HCT116 (cell line): ENCODE data around the gene RIPOR2. TPM values are rescaled to one million over a fixed set of nuclear protein-coding genes. Genes with fewer than 3 reads are reported as not detected.

Source experiments
- ATAC-seq: fragments of 200-7000 bp; cut with Tn5 transposase; 2 replicates; pipeline ENCODE4 v1.9.1; 2020; ENCODE audit warnings: mild to moderate bottlenecking, moderate library complexity
- BruUV-seq: library from RNA; stranded (reverse); fragments of 400-500 nt; replicated peaks from 2 replicates; lab custom pipeline; 2021; lab: Mats Ljungman, UMichigan
- CTCF ChIA-PET: fragments of 300-600 bp; sonication (Branson Sonifier 250); formaldehyde crosslinking; loops from one replicate; lab custom pipeline; 2021; ENCODE audit warnings: antibody characterized with exemption; lab: Charles Lee
- POLR2A ChIA-PET: fragments of 300-600, 350-600 bp; sonication (Branson Sonifier 250); formaldehyde crosslinking; loops from one replicate; lab custom pipeline; 2021; ENCODE audit warnings: antibody characterized with exemption; lab: Charles Lee
- RAD21 ChIA-PET, 2 experiments: fragments of 300-600 bp; sonication (Branson Sonifier 250); formaldehyde crosslinking; loops; one replicate each; lab custom pipeline; 2023; ENCODE audit warnings: low total read pairs in 2 of 2; ENCODE audit not compliant: uncharacterized antibody in 2 of 2, unreplicated experiment in 2 of 2, low non-redundant PET in 1 of 2; lab: Charles Lee
- DNase-seq: peaks from one replicate; pipeline ENCODE4 v3.0.0-alpha.2; 2010; ENCODE audit warnings: low read depth, low spot score
- H2AFZ ChIP-seq: fragments of 200-600 bp; shearing (Covaris generic), sonication (generic); 2 replicates; pipeline ENCODE4 v1.6.1; 2017; ENCODE audit warnings: low read depth, mixed run types, mixed read lengths, antibody characterized with exemption, low read length; ENCODE audit not compliant: poor library complexity, severe bottlenecking
- H3K27ac ChIP-seq: 2 replicates; pipeline ENCODE4 v1.5.1; 2012; ENCODE audit warnings: low read depth, low read length
- H3K27me3 ChIP-seq: fragments of 200-600 bp; sonication (generic); 2 replicates; pipeline ENCODE4 v1.6.1; 2016; ENCODE audit warnings: mixed run types, low read length, mixed read lengths; ENCODE audit not compliant: insufficient read depth
- H3K36me3 ChIP-seq, 2 experiments: fragments of 200-500 bp in 1 of 2; fragments of 200-600 bp in 1 of 2; sonication (Bioruptor generic) in 1 of 2; sonication (generic) in 1 of 2; 2 replicates each; pipeline versions ENCODE4 v1.5.1 to v1.6.1; 2014 to 2016; ENCODE audit warnings: low read length in 2 of 2, inconsistent platforms in 1 of 2, mixed read lengths in 1 of 2, mixed run types in 1 of 2; ENCODE audit not compliant: insufficient read depth in 2 of 2, control insufficient read depth in 1 of 2
- H3K4me1 ChIP-seq, 2 experiments: fragments of 200-600 bp in 1 of 2; sonication (generic) in 1 of 2; 2 replicates each; pipeline versions ENCODE4 v1.5.1 to v1.6.1; 2012 to 2017; ENCODE audit warnings: low read length in 2 of 2, inconsistent platforms in 1 of 2, mild to moderate bottlenecking in 1 of 2, mixed read lengths in 1 of 2, mixed run types in 1 of 2, moderate library complexity in 1 of 2; ENCODE audit not compliant: insufficient read depth in 2 of 2, control insufficient read depth in 1 of 2
- H3K4me2 ChIP-seq: fragments of 200-600 bp; sonication (generic); 2 replicates; pipeline ENCODE4 v1.6.1; 2017; ENCODE audit warnings: mixed run types, low read length, mixed read lengths
- H3K4me3 ChIP-seq, 2 experiments: fragments of 200-600 bp in 1 of 2; sonication (generic) in 1 of 2; replicated peaks in 1 of 2; 2 replicates each; pipeline ENCODE4 v1.5.1; 2011 to 2016; ENCODE audit warnings: low read length in 2 of 2, control low read depth in 1 of 2, low read depth in 1 of 2, mild to moderate bottlenecking in 1 of 2, mixed read lengths in 1 of 2, mixed run types in 1 of 2
- H3K79me2 ChIP-seq: fragments of 200-600 bp; sonication (generic); 2 replicates; pipeline ENCODE4 v1.6.1; 2017; ENCODE audit warnings: mild to moderate bottlenecking, mixed run types, low read length, moderate library complexity, mixed read lengths; ENCODE audit not compliant: insufficient read depth
- H3K9ac ChIP-seq: fragments of 200-600 bp; sonication (generic); 2 replicates; pipeline ENCODE4 v1.6.1; 2016; ENCODE audit warnings: low read length, mixed read lengths
- H3K9me2 ChIP-seq: fragments of 200-600 bp; sonication (generic), shearing (Covaris generic); 2 replicates; pipeline ENCODE4 v1.6.1; 2017; ENCODE audit warnings: mixed run types, mild to moderate bottlenecking, moderate library complexity; ENCODE audit not compliant: insufficient read depth
- H3K9me3 ChIP-seq, 2 experiments: fragments of 200-500 bp in 1 of 2; fragments of 200-600 bp in 1 of 2; sonication (Bioruptor generic) in 1 of 2; sonication (generic) in 1 of 2; 2 replicates each; pipeline ENCODE4 v1.6.1; 2014 to 2017; ENCODE audit warnings: low read length in 2 of 2, mixed read lengths in 2 of 2, inconsistent platforms in 1 of 2, low read depth in 1 of 2, mild to moderate bottlenecking in 1 of 2, mixed run types in 1 of 2, moderate library complexity in 1 of 2; ENCODE audit not compliant: control insufficient read depth in 1 of 2, insufficient read depth in 1 of 2
- H4K20me1 ChIP-seq: fragments of 200-600 bp; sonication (generic), shearing (Covaris generic); 2 replicates; pipeline ENCODE4 v1.6.1; 2017; ENCODE audit warnings: mixed run types, mild to moderate bottlenecking, moderate library complexity; ENCODE audit not compliant: insufficient read depth
- CEBPB ChIP-seq: IDR thresholded peaks from 2 replicates; pipeline ENCODE4 v1.6.1; 2012; ENCODE audit warnings: low read depth
- EGR1 ChIP-seq: IDR thresholded peaks from 2 replicates; pipeline ENCODE4 v1.6.1; 2012; ENCODE audit warnings: low read depth
- EZH2phosphoT487 ChIP-seq: fragments of 200-600 bp; IDR thresholded peaks from 2 replicates; pipeline ENCODE4 v1.6.1; 2018; ENCODE audit warnings: antibody characterized with exemption, borderline replicate concordance
- JUND ChIP-seq: IDR thresholded peaks from 2 replicates; pipeline ENCODE4 v1.6.1; 2012
- POLR2A ChIP-seq: IDR thresholded peaks from 2 replicates; pipeline ENCODE4 v1.7.0; 2011; ENCODE audit warnings: borderline replicate concordance; ENCODE audit not compliant: insufficient read depth, insufficient read length; ENCODE audit errors: extremely low read depth
- REST ChIP-seq: IDR thresholded peaks from 2 replicates; pipeline ENCODE4 v1.6.1; 2012; ENCODE audit warnings: low read depth
- SP1 ChIP-seq: IDR thresholded peaks from 2 replicates; pipeline ENCODE4 v1.6.1; 2012; ENCODE audit warnings: low read depth
- TCF7L2 ChIP-seq: IDR thresholded peaks from 2 replicates; pipeline ENCODE4 v1.7.0; 2011; ENCODE audit warnings: borderline replicate concordance, inconsistent platforms; ENCODE audit not compliant: insufficient read depth, insufficient read length; ENCODE audit errors: extremely low read depth
- ZFX ChIP-seq: fragments of 450-650 bp; IDR thresholded peaks from 2 replicates; pipeline ENCODE4 v1.6.1; 2017
- ZNF274 ChIP-seq: fragments of 200-500 bp; sonication (Bioruptor generic); IDR thresholded peaks from 2 replicates; pipeline ENCODE4 v1.6.1; 2014; ENCODE audit warnings: mild to moderate bottlenecking, low read depth, low read length, inconsistent platforms
- intact Hi-C: fragments of 100-400 bp; cut with micrococcal nuclease; formaldehyde crosslinking; loops from 2 replicates; pipeline ENCODE4 v1.10.0; 2022
- total RNA-seq: library from RNA; stranded (reverse); gene quantifications from one replicate; pipeline ENCODE4 v1.2.1, GENCODE V29; 2021; ENCODE audit not compliant: unreplicated experiment
- TF ChIP-seq, protein P1 (sequence below): IDR thresholded peaks from 2 replicates; pipeline ENCODE4 v1.6.1; 2011; ENCODE audit warnings: mild to moderate bottlenecking, low read length, moderate library complexity; ENCODE audit not compliant: insufficient replicate concordance; ENCODE audit errors: extremely low read depth

Gene RIPOR2
- total RNA-seq, 1 experiment from 2014 or later, result 0.44 TPM

GRCh38 chr6:24891004-24891403 is 44.8 kb downstream of the RIPOR2 start:
- H2AFZ ChIP-seq, result no peak overlapping the region
- H3K4me2 ChIP-seq, result no peak overlapping the region
- H3K79me2 ChIP-seq, result no peaks in the 10 kb centered on the region
- no peak for TF ChIP-seq EZH2phosphoT487
- TF ChIP-seq POLR2A, result no peak
- no peak for TF ChIP-seq ZNF274
- TF ChIP-seq ZFX, result no peak
- TF ChIP-seq JUND, result no peak
- no peak for TF ChIP-seq TCF7L2
- TF ChIP-seq REST, result no peak
- no peak for TF ChIP-seq CEBPB
- TF ChIP-seq EGR1, result no peak
- TF ChIP-seq, protein P1, sequence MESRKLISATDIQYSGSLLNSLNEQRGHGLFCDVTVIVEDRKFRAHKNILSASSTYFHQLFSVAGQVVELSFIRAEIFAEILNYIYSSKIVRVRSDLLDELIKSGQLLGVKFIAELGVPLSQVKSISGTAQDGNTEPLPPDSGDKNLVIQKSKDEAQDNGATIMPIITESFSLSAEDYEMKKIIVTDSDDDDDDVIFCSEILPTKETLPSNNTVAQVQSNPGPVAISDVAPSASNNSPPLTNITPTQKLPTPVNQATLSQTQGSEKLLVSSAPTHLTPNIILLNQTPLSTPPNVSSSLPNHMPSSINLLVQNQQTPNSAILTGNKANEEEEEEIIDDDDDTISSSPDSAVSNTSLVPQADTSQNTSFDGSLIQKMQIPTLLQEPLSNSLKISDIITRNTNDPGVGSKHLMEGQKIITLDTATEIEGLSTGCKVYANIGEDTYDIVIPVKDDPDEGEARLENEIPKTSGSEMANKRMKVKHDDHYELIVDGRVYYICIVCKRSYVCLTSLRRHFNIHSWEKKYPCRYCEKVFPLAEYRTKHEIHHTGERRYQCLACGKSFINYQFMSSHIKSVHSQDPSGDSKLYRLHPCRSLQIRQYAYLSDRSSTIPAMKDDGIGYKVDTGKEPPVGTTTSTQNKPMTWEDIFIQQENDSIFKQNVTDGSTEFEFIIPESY, result no peak
- no peak for TF ChIP-seq SP1
- TF ChIP-seq, all 23 proteins: peak for 0
- H4K20me1 ChIP-seq, result no peaks in the 10 kb centered on the region
- no peaks in the 10 kb centered on the region for H3K9me3 ChIP-seq
- H3K9me2 ChIP-seq, result no peaks in the 10 kb centered on the region
- RAD21 ChIA-PET, result no interaction called here
- POLR2A ChIA-PET, result no interaction called here
- H3K27me3 ChIP-seq, result no peaks in the 10 kb centered on the region
- no peak for ATAC-seq
- CTCF ChIA-PET, result no interaction called here
- no peak overlapping the region for H3K9ac ChIP-seq
- no peak overlapping the region for H3K4me3 ChIP-seq
- no TSS peak for BruUV-seq
- no peak for DNase-seq
- intact Hi-C loops, result no loop called here
- no peaks in the 10 kb centered on the region for H3K4me1 ChIP-seq
- H3K27ac ChIP-seq, result no peak overlapping the region
- no peaks in the 10 kb centered on the region for H3K36me3 ChIP-seq
